DMS 273 (cell line): ENCODE data around the gene PRMT2.
"Not testable (repeated sequence)": the region's sequence is repeated elsewhere in the genome, so short reads cannot be mapped to it uniquely, and the experiment has no call there.

Experiments
- DNase-seq: peaks from one replicate; lab custom pipeline; 2025; ENCODE audit not compliant: unreplicated experiment; lab: John Stamatoyannopoulos, UW

The PRMT2 gene

DNA sequence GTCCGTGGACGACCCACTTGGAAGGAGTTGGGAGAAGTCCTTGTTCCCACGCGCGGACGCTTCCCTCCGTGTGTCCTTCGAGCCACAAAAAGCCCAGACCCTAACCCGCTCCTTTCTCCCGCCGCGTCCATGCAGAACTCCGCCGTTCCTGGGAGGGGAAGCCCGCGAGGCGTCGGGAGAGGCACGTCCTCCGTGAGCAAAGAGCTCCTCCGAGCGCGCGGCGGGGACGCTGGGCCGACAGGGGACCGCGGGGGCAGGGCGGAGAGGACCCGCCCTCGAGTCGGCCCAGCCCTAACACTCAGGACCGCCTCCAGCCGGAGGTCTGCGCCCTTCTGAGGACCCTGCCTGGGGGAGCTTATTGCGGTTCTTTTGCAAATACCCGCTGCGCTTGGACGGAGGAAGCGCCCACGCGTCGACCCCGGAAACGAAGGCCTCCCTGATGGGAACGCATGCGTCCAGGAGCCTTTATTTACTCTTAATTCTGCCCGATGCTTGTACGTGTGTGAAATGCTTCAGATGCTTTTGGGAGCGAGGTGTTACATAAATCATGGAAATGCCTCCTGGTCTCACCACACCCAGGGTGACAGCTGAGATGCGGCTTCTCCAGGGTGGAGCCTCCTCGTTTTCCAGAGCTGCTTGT, 32.4 kb downstream of the PRMT2 start:
- peak; percentile 80 for DNase-seq

GRCh38 chr21:46668381-46668780, 32.9 kb downstream of the PRMT2 start:
- DNase-seq, result no peak

- DNase-seq, result not testable (repeated sequence)
These were observed 33.4 kb downstream of the PRMT2 start for GRCh38 chr21:46668904-46669303.

- DNase-seq, result no peak
These were observed 39.0 kb downstream of the PRMT2 start for GRCh38 chr21:46674430-46675007.

DNA sequence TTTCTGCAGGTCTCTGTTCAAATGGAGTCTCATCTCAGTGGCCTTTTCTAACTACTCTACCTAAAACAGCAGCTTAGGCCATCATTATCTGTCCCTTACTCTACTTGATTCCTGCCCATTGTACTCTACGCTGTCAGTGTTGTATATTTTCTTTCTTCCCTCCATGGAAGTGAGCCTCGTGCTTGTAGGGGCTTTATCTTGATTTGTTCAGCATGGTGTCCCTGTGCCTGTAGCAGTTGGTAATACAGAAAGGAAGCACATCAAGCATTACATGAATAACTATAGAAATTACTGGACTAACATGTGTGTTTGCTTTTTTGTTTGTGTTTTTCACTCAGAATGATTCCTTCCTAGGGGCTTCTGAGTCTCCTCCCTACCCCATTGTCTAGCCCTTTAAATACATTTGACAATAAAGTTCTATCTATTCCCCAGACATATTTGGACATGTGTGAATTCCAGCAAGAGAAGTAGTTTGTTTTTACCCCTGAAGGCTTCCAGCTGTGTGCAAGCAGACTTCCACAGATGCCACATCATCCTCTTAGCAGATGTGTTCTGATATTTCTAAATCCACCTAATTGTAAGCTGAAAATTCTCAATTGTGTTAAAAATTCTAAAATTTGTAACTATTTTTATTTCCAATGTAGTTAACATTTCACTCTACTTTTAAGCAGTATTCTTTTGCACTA, 40.3 kb downstream of the PRMT2 start:
- DNase-seq, result no peak

DNA sequence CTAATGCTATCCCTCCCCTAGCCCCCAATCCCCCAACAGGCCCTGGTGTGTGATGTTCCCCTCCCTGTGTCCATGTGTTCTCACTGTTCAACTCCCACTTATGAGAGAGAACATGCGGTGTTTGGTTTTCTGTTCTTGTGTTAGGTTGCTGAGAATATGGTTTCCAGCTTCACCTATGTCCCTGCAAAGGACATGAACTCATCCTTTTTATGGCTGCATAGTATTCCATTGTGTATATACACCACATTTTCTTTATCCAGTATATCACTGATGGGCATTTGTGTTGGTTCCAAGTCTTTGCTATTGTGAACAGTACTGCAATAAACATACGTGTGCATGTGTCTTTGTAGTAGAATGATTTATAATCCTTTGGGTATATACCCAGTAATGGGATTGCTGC, 41.1 kb downstream of the PRMT2 start:
- DNase-seq, result not testable (repeated sequence)

DNA sequence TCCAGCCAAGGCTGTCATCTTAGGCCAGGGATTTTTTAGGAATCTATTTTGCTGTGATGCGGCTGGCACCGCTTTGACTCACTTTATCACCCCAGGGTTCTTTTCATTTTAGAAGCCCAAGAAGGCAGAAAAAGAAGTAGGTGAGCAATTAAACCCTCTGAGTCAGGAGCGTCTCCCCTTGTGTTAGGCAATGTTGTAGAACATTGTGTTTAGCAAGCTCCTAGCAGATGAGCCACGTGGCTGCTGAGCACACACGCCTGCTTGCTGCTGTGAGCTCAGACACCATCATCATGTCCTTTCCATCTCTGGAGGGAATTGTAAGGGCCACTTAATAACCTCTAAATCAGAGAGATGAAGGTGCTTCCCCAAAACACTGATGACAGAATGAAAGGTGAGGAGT, 46.1 kb downstream of the PRMT2 start:
- DNase-seq, result not testable (repeated sequence)

DNA sequence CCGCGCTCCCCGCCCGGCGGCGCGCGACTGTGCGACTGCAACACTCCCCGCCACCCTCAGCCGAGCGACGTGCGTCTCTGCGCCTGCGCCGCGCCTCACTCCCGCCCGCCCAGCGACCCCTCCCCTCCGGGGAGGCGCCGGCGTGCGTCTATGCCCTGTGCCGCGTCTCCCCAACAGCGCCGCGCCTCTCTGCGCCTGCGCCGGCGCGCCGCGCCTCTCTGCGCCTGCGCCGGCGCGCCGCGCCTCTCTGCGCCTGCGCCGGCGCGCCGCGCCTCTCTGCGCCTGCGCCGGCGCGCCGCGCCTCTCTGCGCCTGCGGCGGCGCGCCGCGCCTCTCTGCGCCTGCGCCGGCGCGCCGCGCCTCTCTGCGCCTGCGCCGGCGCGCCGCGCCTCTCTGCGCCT, 63.2 kb downstream of the PRMT2 start:
- not testable (repeated sequence) for DNase-seq

- not testable (repeated sequence) for DNase-seq
These were observed 63.6 kb downstream of the PRMT2 start for GRCh38 chr21:46699104-46699503.
